Pulmonary artery endothelial cell (primary cell): ENCODE results near the gene RFTN1. TPM values are rescaled to one million over a fixed set of nuclear protein-coding genes. Genes with fewer than 3 reads are reported as not detected.
A peak's percentile ranks its signal among the peaks of the same experiment; 100 is the strongest.

ENCODE experiments used
- DNase-seq: peaks from one replicate; pipeline ENCODE4 v3.0.0-alpha.2; 2011; ENCODE audit warnings: low read depth, low spot score
- total RNA-seq: library from RNA; depleted of rRNA; stranded (reverse); fragments of >200 nt; gene quantifications from 2 replicates; pipeline ENCODE4 v1.2.3, GENCODE V29; 2014

The RFTN1 gene
- total RNA-seq, 1 donor from 2014 or later, result 30.1 TPM

- DNase-seq, result no peak
Observed at GRCh38 chr3:16528581-16528993, 15.1 kb upstream of the RFTN1 start.

DNA sequence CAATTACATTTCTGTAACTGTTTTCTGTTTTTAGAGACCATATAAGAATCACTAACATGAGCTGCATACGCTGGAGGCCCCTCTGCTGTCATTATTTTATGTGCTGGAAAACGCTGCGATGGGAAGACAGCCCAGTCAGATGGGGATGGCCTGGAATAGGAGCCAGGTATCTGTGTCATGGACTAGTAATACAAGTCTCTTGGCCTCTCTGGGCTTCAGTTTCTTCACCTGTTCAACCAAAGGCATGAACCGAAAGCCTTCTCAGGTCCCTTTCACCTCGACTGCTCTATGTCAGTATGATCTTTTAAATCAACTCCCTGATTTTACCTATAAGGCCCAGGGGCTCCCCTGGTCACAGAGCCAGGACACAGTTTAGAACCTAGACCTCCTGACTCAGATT is 14.6 kb upstream of the RFTN1 start:
- no peak for DNase-seq

- no peak for DNase-seq
Observed at GRCh38 chr3:16524196-16524595, 10.7 kb upstream of the RFTN1 start.

DNA sequence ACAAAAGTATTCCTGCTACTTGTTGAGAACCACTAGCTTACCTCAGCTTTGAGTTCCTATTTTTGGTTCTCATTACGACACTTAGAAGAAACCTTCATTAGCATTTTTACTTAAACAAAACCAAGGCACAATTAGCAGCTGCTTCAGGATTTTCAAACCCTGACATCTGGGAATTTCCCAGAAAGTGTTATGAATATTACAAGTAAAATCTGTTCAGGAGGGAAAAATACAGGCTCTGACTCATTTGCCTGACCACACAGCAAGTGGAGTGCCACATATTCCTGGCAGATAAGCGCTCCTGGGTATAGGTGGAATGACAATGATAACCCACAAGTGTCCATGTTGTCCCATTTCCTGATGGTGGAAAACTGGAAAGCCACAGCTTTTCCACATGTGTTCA is 10.3 kb upstream of the RFTN1 start:
- no peak for DNase-seq

GRCh38 chr3:16522834-16523233 is 9.3 kb upstream of the RFTN1 start:
- DNase-seq, result no peak

DNA sequence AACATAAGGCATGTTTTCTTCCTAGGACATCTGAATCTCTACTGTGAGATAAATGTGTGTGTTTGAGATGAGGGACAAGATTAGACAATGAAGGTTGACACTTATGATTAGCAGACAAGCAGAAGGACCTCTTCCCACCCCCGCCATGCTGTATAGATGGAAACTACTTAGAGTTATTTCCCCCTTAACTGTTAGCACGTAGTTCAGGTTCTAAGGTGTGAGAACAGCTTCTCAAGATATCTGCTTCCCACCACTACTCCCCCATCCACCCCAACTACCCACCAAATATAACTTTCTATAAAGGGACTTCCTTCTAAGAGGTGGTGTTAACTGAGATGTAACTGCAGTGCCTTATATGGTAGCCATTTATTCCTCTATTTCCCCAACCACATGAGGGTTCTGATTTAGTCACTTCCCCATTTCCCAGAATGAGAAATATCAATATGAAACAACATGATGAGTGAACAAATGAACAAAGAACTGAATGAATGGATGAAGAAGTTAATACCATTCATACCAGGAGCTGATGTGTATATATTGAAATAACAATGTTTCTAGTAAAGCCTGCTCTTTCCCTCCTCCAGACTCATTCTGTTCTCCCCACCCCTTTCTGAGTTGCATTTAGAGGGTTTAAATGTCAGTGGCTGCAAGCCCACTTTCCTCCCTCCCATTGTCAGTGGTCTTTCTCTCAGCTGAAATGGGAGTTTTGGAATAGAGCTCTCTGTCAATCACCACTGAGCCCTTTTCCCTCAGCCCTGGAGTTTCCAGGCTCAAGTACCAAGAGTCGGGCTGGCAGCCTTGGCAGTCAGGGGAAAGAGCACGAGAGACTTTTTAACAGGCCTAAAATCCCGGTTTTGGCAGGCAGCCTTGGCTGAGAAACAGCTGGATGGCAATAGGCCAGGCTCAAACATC is 7.7 kb upstream of the RFTN1 start:
- no peak for DNase-seq

GRCh38 chr3:16520241-16520969 is 6.9 kb upstream of the RFTN1 start:
- no peak for DNase-seq

DNA sequence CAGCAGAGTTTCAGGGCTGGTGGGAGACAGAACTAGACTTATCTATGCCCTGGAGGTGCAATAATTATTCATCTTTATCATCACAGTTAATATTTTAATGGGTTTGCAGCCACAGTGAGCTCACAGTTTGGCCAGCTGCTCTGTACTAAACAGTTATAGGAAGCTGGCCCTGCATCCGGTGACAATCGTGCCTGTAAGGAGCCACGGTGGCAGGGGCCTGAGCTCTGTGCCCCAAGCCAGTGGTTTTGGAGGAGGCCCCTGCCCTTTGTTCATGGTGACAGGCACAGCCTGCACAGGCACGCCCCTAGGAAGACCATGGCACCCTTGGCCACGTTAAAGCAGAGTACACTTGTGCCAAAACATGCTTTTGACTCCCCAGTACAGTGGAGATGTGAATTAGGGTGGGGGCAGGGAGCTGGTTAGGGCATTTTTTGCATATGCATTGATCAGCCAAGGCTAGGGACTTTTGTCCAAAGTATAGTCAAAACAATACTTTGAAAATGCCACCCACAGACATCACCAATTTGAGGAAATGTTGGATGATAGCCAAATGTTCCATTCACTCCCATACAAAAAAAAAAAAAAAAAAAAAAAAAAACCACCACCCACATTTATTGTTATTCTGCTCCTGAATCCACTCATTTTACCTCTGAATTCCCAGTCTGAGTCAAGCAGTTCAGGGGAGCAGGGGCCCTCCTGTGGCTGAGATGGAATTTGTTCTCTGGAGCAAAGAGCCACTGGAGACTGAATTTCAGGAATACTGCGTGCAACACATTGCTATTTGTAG is 3.4 kb upstream of the RFTN1 start:
- DNase-seq, result peak; percentile 40

DNA sequence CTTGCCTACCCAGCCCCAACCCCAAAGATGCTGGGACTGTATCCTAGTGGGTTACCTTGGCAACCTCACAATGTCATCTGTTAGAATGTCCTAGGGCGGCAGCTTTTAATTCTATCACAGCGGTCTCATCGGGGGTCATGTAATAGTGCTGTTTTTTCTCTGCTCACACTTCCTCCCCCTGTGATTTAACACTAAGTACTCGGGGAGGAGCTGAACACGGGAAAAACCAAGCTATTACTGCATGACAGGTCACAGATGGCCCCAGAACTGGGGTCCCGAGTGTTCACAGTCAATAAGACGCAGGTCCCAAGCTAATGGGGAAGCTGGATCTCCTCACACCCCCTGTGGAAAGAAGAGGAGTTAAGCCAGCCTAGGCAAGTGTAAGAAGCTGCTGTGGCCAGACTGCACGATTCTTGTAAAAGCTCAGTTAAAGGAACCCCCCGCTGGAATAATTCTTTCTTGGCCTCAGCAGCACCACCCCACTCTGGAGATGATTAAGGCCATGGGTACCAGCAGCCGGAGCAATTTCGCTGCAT is 2.5 kb upstream of the RFTN1 start:
- DNase-seq, result no peak

DNA sequence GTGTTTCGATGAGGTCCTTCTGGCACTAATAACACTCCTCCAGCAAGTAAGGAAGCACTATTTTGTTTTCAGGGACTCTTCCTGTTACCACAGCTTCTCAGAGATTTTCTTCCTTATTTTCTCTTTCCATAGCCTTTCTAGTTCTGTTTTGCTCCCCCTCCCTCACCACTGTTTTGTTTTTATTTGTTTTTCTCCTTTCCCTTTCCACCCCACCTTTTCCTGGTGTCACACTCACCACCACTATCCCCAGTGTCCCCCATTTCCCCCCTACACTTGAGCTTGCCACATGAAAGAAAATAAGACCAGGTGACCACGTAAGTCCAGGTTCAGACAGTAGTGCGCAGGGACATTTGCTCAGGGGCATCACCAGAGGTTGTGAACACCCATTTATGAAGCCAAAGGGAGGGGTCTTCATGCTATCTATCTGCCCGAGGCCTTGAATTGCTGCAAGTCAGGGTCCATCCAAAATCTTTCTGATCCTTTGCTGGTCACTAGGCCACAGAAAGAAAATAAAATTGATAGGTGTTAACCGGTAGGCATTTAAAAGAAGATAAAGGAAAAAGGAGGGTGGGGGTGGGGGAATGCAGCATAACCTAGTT is 1.4 kb upstream of the RFTN1 start:
- no peak for DNase-seq

- DNase-seq, result no peak
Observed at GRCh38 chr3:16514021-16514700, 662 bp upstream of the RFTN1 start.

DNA sequence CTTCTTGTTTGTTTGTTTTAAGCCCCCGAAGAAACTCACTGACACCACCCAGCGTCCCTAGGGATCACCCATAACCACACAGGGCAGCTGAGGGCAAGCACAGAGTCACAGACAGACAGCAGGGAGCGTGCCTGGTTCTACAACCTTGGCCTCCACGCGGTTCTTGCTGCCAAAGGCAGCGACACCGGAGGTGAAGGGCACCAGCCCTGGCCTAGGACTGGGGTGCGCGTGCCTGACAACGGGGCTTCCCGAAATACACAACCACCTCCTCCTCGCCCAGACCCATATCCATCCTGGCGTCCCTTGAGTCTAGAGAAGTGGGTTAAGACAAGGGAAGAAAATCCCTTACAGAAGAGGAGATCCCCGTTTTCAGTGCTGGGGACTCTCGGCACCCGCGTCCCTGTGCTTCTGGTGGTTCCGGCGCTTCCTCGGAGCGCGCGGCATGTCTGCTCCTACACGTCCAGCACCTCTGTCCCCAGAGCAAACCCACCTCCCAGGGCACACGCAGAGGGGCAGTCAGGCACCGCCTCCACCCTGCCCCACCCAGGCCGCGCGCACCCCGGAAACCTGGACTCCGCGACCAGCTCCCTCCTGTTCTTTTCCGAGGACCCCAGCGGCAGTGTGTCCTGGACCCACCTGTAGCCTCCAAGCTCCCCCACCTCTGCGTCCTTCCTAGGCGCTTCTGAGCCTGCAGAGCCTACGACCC is 911 bp downstream of the RFTN1 start:
- DNase-seq, result no peak

- DNase-seq, result peak; percentile 48
Observed at GRCh38 chr3:16511681-16512434, 1.6 kb downstream of the RFTN1 start.

- no peak for DNase-seq
Observed at GRCh38 chr3:16510620-16511319, 2.7 kb downstream of the RFTN1 start.

- no peak for DNase-seq
Observed at GRCh38 chr3:16509721-16510619, 3.5 kb downstream of the RFTN1 start.

- DNase-seq, result no peak
Observed at GRCh38 chr3:16508591-16508995, 4.9 kb downstream of the RFTN1 start.

GRCh38 chr3:16508243-16508578 is 5.3 kb downstream of the RFTN1 start:
- no peak for DNase-seq
